Measurements from ENCODE around the gene GLIPR1. TPM values are rescaled to one million over a fixed set of nuclear protein-coding genes. Genes with fewer than 3 reads are reported as not detected.
"Not testable (repeated sequence)": the region's sequence is repeated elsewhere in the genome, so short reads cannot be mapped to it uniquely, and the experiment has no call there.

Gene GLIPR1
- 10 to 100 TPM; 61.1 to 64.5 TPM for total RNA-seq
- 100 to 1,000 TPM in 1 of 3 donors, 10 to 100 TPM in 2; 51.2 to 117 (median 58.6) TPM for polyA plus RNA-seq
- total RNA-seq = 55.1 to 102 (median 65.3) reads per million in 6 experiments

GRCh38 chr12:75480469-75480949 lies at the start of gene GLIPR1:
TSS of gene GLIPR1 (plus strand) at chr12:75480755. CDS start at chr12:75480881, 126 bp downstream.
- Mint-ChIP-seq H3K4me1 (peaks cover 42 to 87% (median 74%) of the 10 kb centered on the region in 4 donors), H3K4me3 (peak within 1 kb of the TSS; percentile 74 to 100 (median 98)), H3K9me3 (no peaks in the 10 kb centered on the region), H3K36me3 (peaks cover 0 to 7% (median 0%) of the 10 kb centered on the region in 3 donors), H3K27ac (peak within 1 kb of the TSS; percentile 94 to 99 (median 99)), H3K27me3 (peaks cover 0 to 1% (median 0%) of the 10 kb centered on the region in 5 donors)
- ATAC-seq (peak; percentile 71 to 74), DNase-seq (peak; percentile 22 to 82 (median 72))
- POLR2A ChIA-PET = interaction anchor here (0.5 to 3.7 kb wide), 8 partner anchors 9 to 592 kb away, joined by 3 to 27 read pairs (median 5); partner anchors contain the start of genes GLIPR1L1, GLIPR1L2 and KRR1

GRCh38 chr12:75432924-75433323 lies 47.6 kb upstream of the GLIPR1 start:
- POLR2A ChIA-PET = no interaction called here
- H3K9me3 Mint-ChIP-seq = peaks cover 3 to 37% (median 18%) of the 10 kb centered on the region in 9 donors
- H3K4me3 Mint-ChIP-seq = no peak overlapping the region
- peaks cover 0 to 30% (median 24%) of the 10 kb centered on the region in 3 donors for H3K36me3 Mint-ChIP-seq
- ATAC-seq = no peak
- H3K27me3 Mint-ChIP-seq = peaks cover 0 to 2% (median 0%) of the 10 kb centered on the region in 5 donors
- DNase-seq = no peak
- H3K27ac Mint-ChIP-seq = no peak overlapping the region
- H3K4me1 Mint-ChIP-seq = peaks cover 0 to 4% (median 1%) of the 10 kb centered on the region in 4 donors

- Mint-ChIP-seq H3K4me1 (peaks cover 0 to 4% (median 1%) of the 10 kb centered on the region in 4 donors), H3K9me3 (peaks cover 0 to 20% (median 7%) of the 10 kb centered on the region in 9 donors), H3K4me3 (no peak overlapping the region), H3K27me3 (peaks cover 0 to 27% (median 6%) of the 10 kb centered on the region in 5 donors), H3K27ac (no peak overlapping the region), H3K36me3 (peaks cover 0 to 18% (median 8%) of the 10 kb centered on the region in 3 donors)
- DNase-seq = peak in 3 of 10 donors; percentile 5 to 21 (median 8)
- POLR2A ChIA-PET = no interaction called here
- peak; percentile 48 to 73 for ATAC-seq
Measured at GRCh38 chr12:75437564-75437963, 43.0 kb upstream of the GLIPR1 start.

GRCh38 chr12:75438059-75438754 lies 42.3 kb upstream of the GLIPR1 start:
- ATAC-seq = peak; percentile 49 to 53
- peak in 1 of 10 donors; percentile 7 for DNase-seq
- Mint-ChIP-seq H3K4me1 (peaks cover 0 to 4% (median 1%) of the 10 kb centered on the region in 4 donors), H3K9me3 (peaks cover 0 to 20% (median 7%) of the 10 kb centered on the region in 9 donors), H3K36me3 (peaks cover 0 to 18% (median 8%) of the 10 kb centered on the region in 3 donors), H3K27me3 (peaks cover 0 to 33% (median 8%) of the 10 kb centered on the region in 5 donors), H3K27ac (no peak overlapping the region), H3K4me3 (no peak overlapping the region)
- POLR2A ChIA-PET = no interaction called here

GRCh38 chr12:75439048-75439447 lies 41.5 kb upstream of the GLIPR1 start:
- Mint-ChIP-seq H3K4me1 (peaks cover 0 to 4% (median 1%) of the 10 kb centered on the region in 4 donors), H3K4me3 (no peak overlapping the region), H3K27ac (no peak overlapping the region), H3K27me3 (peaks cover 2 to 39% (median 11%) of the 10 kb centered on the region in 5 donors), H3K9me3 (peaks cover 0 to 20% (median 7%) of the 10 kb centered on the region in 9 donors), H3K36me3 (peaks cover 0 to 18% (median 8%) of the 10 kb centered on the region in 3 donors)
- DNase-seq (no peak), ATAC-seq (no peak)
- POLR2A ChIA-PET = no interaction called here

GRCh38 chr12:75439930-75440329 lies 40.6 kb upstream of the GLIPR1 start:
- DNase-seq = no peak
- Mint-ChIP-seq H3K27me3 (peaks cover 2 to 39% (median 11%) of the 10 kb centered on the region in 5 donors), H3K4me3 (no peak overlapping the region), H3K4me1 (peaks cover 0 to 4% (median 1%) of the 10 kb centered on the region in 4 donors), H3K36me3 (peaks cover 0 to 16% (median 8%) of the 10 kb centered on the region in 3 donors), H3K9me3 (peaks cover 0 to 19% (median 7%) of the 10 kb centered on the region in 9 donors), H3K27ac (no peak overlapping the region)
- ATAC-seq = no peak
- POLR2A ChIA-PET = interaction anchor here (0.6 kb wide), 1 partner anchor 19 kb away, joined by 3 read pairs; no protein-coding TSS in a partner anchor

- Mint-ChIP-seq H3K9me3 (peaks cover 0 to 12% (median 3%) of the 10 kb centered on the region in 9 donors), H3K27ac (peak overlapping the region in 1 of 10 donors; percentile 3), H3K27me3 (peaks cover 2 to 39% (median 11%) of the 10 kb centered on the region in 5 donors)
- ATAC-seq, H3K4me1 Mint-ChIP-seq, H3K4me3 Mint-ChIP-seq, POLR2A ChIA-PET, DNase-seq, H3K36me3 Mint-ChIP-seq: not testable (repeated sequence)
Measured at GRCh38 chr12:75441687-75442449, 38.7 kb upstream of the GLIPR1 start.

- POLR2A ChIA-PET = not testable (repeated sequence)
- peaks cover 2 to 39% (median 11%) of the 10 kb centered on the region in 5 donors for H3K27me3 Mint-ChIP-seq
Measured at GRCh38 chr12:75442454-75442853, 38.1 kb upstream of the GLIPR1 start.

GRCh38 chr12:75443709-75444108 lies 36.8 kb upstream of the GLIPR1 start:
- ATAC-seq (no peak), DNase-seq (no peak)
- Mint-ChIP-seq H3K27me3 (peaks cover 2 to 39% (median 11%) of the 10 kb centered on the region in 5 donors), H3K27ac (no peak overlapping the region), H3K9me3 (peaks cover 0 to 7% (median 2%) of the 10 kb centered on the region in 9 donors), H3K4me3 (no peak overlapping the region), H3K36me3 (peaks cover 0 to 6% (median 4%) of the 10 kb centered on the region in 3 donors), H3K4me1 (no peaks in the 10 kb centered on the region)
- POLR2A ChIA-PET = no interaction called here

More at GRCh38 chr12:75442454-75442853, 38.1 kb upstream of the GLIPR1 start:
- DNase-seq, H3K4me3 Mint-ChIP-seq, ATAC-seq, H3K9me3 Mint-ChIP-seq, H3K36me3 Mint-ChIP-seq, H3K4me1 Mint-ChIP-seq: not testable (repeated sequence)
- H3K27ac Mint-ChIP-seq = peak overlapping the region in 1 of 10 donors; percentile 3

- H3K36me3 Mint-ChIP-seq = peaks cover 0 to 6% (median 4%) of the 10 kb centered on the region in 3 donors
Measured at GRCh38 chr12:75444429-75445136, 36.0 kb upstream of the GLIPR1 start.

GRCh38 chr12:75445137-75445507 lies 35.4 kb upstream of the GLIPR1 start:
- H3K27ac Mint-ChIP-seq, H3K9me3 Mint-ChIP-seq, DNase-seq, H3K4me3 Mint-ChIP-seq, H3K4me1 Mint-ChIP-seq, ATAC-seq, POLR2A ChIA-PET, H3K36me3 Mint-ChIP-seq: not testable (repeated sequence)
- peaks cover 2 to 32% (median 11%) of the 10 kb centered on the region in 5 donors for H3K27me3 Mint-ChIP-seq

More at GRCh38 chr12:75444429-75445136, 36.0 kb upstream of the GLIPR1 start:
- POLR2A ChIA-PET = no interaction called here
- no peak overlapping the region for H3K27ac Mint-ChIP-seq
- no peak for DNase-seq
- no peak overlapping the region for H3K4me3 Mint-ChIP-seq
- peaks cover 0 to 7% (median 2%) of the 10 kb centered on the region in 9 donors for H3K9me3 Mint-ChIP-seq
- ATAC-seq = no peak
- peaks cover 2 to 38% (median 11%) of the 10 kb centered on the region in 5 donors for H3K27me3 Mint-ChIP-seq
- H3K4me1 Mint-ChIP-seq = no peaks in the 10 kb centered on the region

- Mint-ChIP-seq H3K4me3 (no peak overlapping the region), H3K4me1 (no peaks in the 10 kb centered on the region), H3K9me3 (no peaks in the 10 kb centered on the region), H3K27ac (no peak overlapping the region), H3K27me3 (peaks cover 0 to 16% (median 5%) of the 10 kb centered on the region in 5 donors), H3K36me3 (no peaks in the 10 kb centered on the region)
- POLR2A ChIA-PET = interaction anchor here (0.7 kb wide), 1 partner anchor 1108 kb away, joined by 5 read pairs; no protein-coding TSS in a partner anchor
- DNase-seq = no peak
- no peak for ATAC-seq
Measured at GRCh38 chr12:75446857-75447256, 33.7 kb upstream of the GLIPR1 start.

Data from naive thymus-derived CD8-positive, alpha-beta T cell (primary cell).